DND-41 (cell line): ENCODE measurements around the gene ACADVL.

Experiments
- CTCF ChIP-seq: IDR thresholded peaks from 2 replicates; pipeline ENCODE4 v1.5.1; 2012; ENCODE audit warnings: borderline replicate concordance, low read length, moderate library complexity, mild to moderate bottlenecking; ENCODE audit not compliant: poor library complexity, severe bottlenecking; ENCODE audit errors: extremely low read depth
- EZH2 ChIP-seq: IDR thresholded peaks from 3 replicates; pipeline ENCODE4 v1.6.1; 2012; ENCODE audit warnings: borderline replicate concordance, low read depth, mild to moderate bottlenecking, moderate library complexity, low read length, inconsistent platforms; ENCODE audit not compliant: severe bottlenecking

- TF ChIP-seq CTCF (no peak), EZH2 (no peak)
Measured at GRCh38 chr17:7261379-7262191, 41.8 kb downstream of the ACADVL start.
